ENCODE results near the gene PLA2G4A. TPM values are rescaled to one million over a fixed set of nuclear protein-coding genes. Genes with fewer than 3 reads are reported as not detected.

PLA2G4A gene
- total RNA-seq, 1 donor from 2014 or later, result 0.72 TPM

GRCh38 chr1:186811892-186812291, 16.9 kb upstream of the PLA2G4A start:
- no peak overlapping the region for H3K27ac Mint-ChIP-seq
- no peak for DNase-seq (ENCODE audit: low spot score, unreplicated experiment)
- no peaks in the 10 kb centered on the region for H3K27me3 Mint-ChIP-seq
- H3K36me3 Mint-ChIP-seq (ENCODE audit: insufficient read depth), result no peaks in the 10 kb centered on the region
- TF ChIP-seq CTCF (IDR thresholded peaks at IDR 0.05; ENCODE audit: unreplicated experiment), result no peak
- H3K9me3 Mint-ChIP-seq (ENCODE audit: low read depth), result no peaks in the 10 kb centered on the region
- H3K4me1 Mint-ChIP-seq (ENCODE audit: low read depth), result no peaks in the 10 kb centered on the region
- no peak overlapping the region for H3K4me3 Mint-ChIP-seq (ENCODE audit: low read depth)

- no peak for TF ChIP-seq CTCF (IDR thresholded peaks at IDR 0.05; ENCODE audit: unreplicated experiment)
- H3K4me1 Mint-ChIP-seq (ENCODE audit: low read depth), result no peaks in the 10 kb centered on the region
- no peak overlapping the region for H3K27ac Mint-ChIP-seq
- no peaks in the 10 kb centered on the region for H3K9me3 Mint-ChIP-seq (ENCODE audit: low read depth)
- no peak for DNase-seq (ENCODE audit: low spot score, unreplicated experiment)
- no peak overlapping the region for H3K4me3 Mint-ChIP-seq (ENCODE audit: low read depth)
- no peaks in the 10 kb centered on the region for H3K36me3 Mint-ChIP-seq (ENCODE audit: insufficient read depth)
- no peaks in the 10 kb centered on the region for H3K27me3 Mint-ChIP-seq
Observed at GRCh38 chr1:186812570-186812969, 16.2 kb upstream of the PLA2G4A start.

DNA sequence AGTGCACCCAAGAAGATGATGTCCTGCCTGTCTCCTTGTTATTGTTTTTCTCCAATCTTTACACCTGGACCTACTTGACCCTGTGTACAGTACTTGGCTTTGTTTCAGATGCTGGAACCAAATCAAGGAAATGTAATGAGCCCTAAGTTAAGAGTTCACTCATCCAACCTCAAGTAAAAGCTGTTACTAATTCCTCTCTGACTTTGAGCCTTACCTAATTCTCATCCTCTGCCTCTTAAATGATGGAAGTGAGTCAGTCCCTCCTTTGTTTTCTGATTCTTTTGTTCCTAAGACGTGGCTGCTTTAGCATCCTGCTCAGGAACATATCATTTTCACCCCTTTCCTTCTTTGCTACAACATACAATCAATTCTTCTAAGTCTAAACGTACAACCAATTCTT, 15.3 kb upstream of the PLA2G4A start:
- H3K9me3 Mint-ChIP-seq (ENCODE audit: low read depth), result no peaks in the 10 kb centered on the region
- H3K27me3 Mint-ChIP-seq, result no peaks in the 10 kb centered on the region
- H3K27ac Mint-ChIP-seq, result no peak overlapping the region
- DNase-seq (ENCODE audit: low spot score, unreplicated experiment), result no peak
- no peak overlapping the region for H3K4me3 Mint-ChIP-seq (ENCODE audit: low read depth)
- TF ChIP-seq CTCF (IDR thresholded peaks at IDR 0.05; ENCODE audit: unreplicated experiment), result no peak
- no peaks in the 10 kb centered on the region for H3K4me1 Mint-ChIP-seq (ENCODE audit: low read depth)
- H3K36me3 Mint-ChIP-seq (ENCODE audit: insufficient read depth), result no peaks in the 10 kb centered on the region

GRCh38 chr1:186819126-186819525, 9.6 kb upstream of the PLA2G4A start:
- Mint-ChIP-seq H3K27me3 (no peaks in the 10 kb centered on the region), H3K36me3 (ENCODE audit: insufficient read depth) (no peaks in the 10 kb centered on the region), H3K4me1 (ENCODE audit: low read depth) (no peaks in the 10 kb centered on the region), H3K9me3 (ENCODE audit: low read depth) (no peaks in the 10 kb centered on the region), H3K27ac (no peak overlapping the region), H3K4me3 (ENCODE audit: low read depth) (no peak overlapping the region)
- no peak for DNase-seq (ENCODE audit: low spot score, unreplicated experiment)
- TF ChIP-seq CTCF (IDR thresholded peaks at IDR 0.05; ENCODE audit: unreplicated experiment), result no peak

GRCh38 chr1:186819563-186819962, 9.2 kb upstream of the PLA2G4A start:
- no peaks in the 10 kb centered on the region for H3K27me3 Mint-ChIP-seq
- H3K36me3 Mint-ChIP-seq (ENCODE audit: insufficient read depth), result no peaks in the 10 kb centered on the region
- H3K27ac Mint-ChIP-seq, result no peak overlapping the region
- no peak overlapping the region for H3K4me3 Mint-ChIP-seq (ENCODE audit: low read depth)
- H3K9me3 Mint-ChIP-seq (ENCODE audit: low read depth), result no peaks in the 10 kb centered on the region
- no peak for TF ChIP-seq CTCF (IDR thresholded peaks at IDR 0.05; ENCODE audit: unreplicated experiment)
- DNase-seq (ENCODE audit: low spot score, unreplicated experiment), result no peak
- no peaks in the 10 kb centered on the region for H3K4me1 Mint-ChIP-seq (ENCODE audit: low read depth)
